H9 (cell line): ENCODE results near the gene GNAO1. TPM values are rescaled to one million over a fixed set of nuclear protein-coding genes. Genes with fewer than 3 reads are reported as not detected.

Source experiments
- DNase-seq: peaks from one replicate; pipeline ENCODE4 v3.0.0-alpha.2; 2017
- H2AFZ ChIP-seq: one replicate; pipeline ENCODE4 v1.6.1; 2013; ENCODE audit warnings: mild to moderate bottlenecking, low read length, control low read depth, moderate library complexity
- H2AK5ac ChIP-seq: 2 replicates; pipeline ENCODE4 v1.6.1; 2013; ENCODE audit warnings: low read length, control low read depth, mixed read lengths; ENCODE audit not compliant: insufficient read length
- H2BK120ac ChIP-seq: one replicate; pipeline ENCODE4 v1.6.1; 2013; ENCODE audit warnings: low read depth, mild to moderate bottlenecking, low read length, control low read depth, inconsistent platforms; ENCODE audit not compliant: poor library complexity, severe bottlenecking
- H2BK12ac ChIP-seq: 2 replicates; pipeline ENCODE4 v1.6.1; 2013; ENCODE audit warnings: low read length, control low read depth, mixed read lengths, low read depth; ENCODE audit not compliant: insufficient read length
- H2BK15ac ChIP-seq: 2 replicates; pipeline ENCODE4 v1.6.1; 2013; ENCODE audit warnings: low read depth, low read length, control low read depth
- H2BK20ac ChIP-seq: one replicate; pipeline ENCODE4 v1.6.1; 2013; ENCODE audit warnings: low read depth, mild to moderate bottlenecking, low read length, control low read depth, inconsistent platforms; ENCODE audit not compliant: poor library complexity, severe bottlenecking
- H2BK5ac ChIP-seq: 2 replicates; pipeline ENCODE4 v1.6.1; 2013; ENCODE audit warnings: low read length, control low read depth, mixed read lengths; ENCODE audit not compliant: insufficient read length
- H3K14ac ChIP-seq: 2 replicates; pipeline ENCODE4 v1.6.1; 2013; ENCODE audit warnings: low read length, control low read depth; ENCODE audit not compliant: insufficient read depth
- H3K18ac ChIP-seq: 2 replicates; pipeline ENCODE4 v1.6.1; 2013; ENCODE audit warnings: low read depth, mild to moderate bottlenecking, mixed read lengths, low read length, control low read depth; ENCODE audit not compliant: insufficient read length
- H3K23ac ChIP-seq: 2 replicates; pipeline ENCODE4 v1.6.1; 2013; ENCODE audit warnings: low read length, control low read depth, mixed read lengths, low read depth; ENCODE audit not compliant: insufficient read length
- H3K23me2 ChIP-seq: 2 replicates; pipeline ENCODE4 v1.6.1; 2013; ENCODE audit warnings: low read depth, mild to moderate bottlenecking, mixed read lengths, low read length, control low read depth; ENCODE audit not compliant: insufficient read length, poor library complexity, severe bottlenecking
- H3K27ac ChIP-seq: 2 replicates; pipeline ENCODE4 v1.5.1; 2013; ENCODE audit warnings: low read length, control low read depth, mixed read lengths, low read depth; ENCODE audit not compliant: insufficient read length
- H3K27me3 ChIP-seq: 2 replicates; pipeline ENCODE4 v1.6.1; 2013; ENCODE audit warnings: low read length, control low read depth, inconsistent platforms; ENCODE audit not compliant: insufficient read depth
- H3K4ac ChIP-seq: 2 replicates; pipeline ENCODE4 v1.6.1; 2013; ENCODE audit warnings: low read depth, mild to moderate bottlenecking, control low read depth, inconsistent platforms, low read length, moderate library complexity
- H3K4me1 ChIP-seq: 2 replicates; pipeline ENCODE4 v1.6.1; 2013; ENCODE audit warnings: low read length, control low read depth, inconsistent platforms; ENCODE audit not compliant: insufficient read depth
- H3K4me2 ChIP-seq: 2 replicates; pipeline ENCODE4 v1.6.1; 2013; ENCODE audit warnings: low read length, control low read depth, mixed read lengths; ENCODE audit not compliant: insufficient read length, insufficient read depth
- H3K56ac ChIP-seq: 2 replicates; pipeline ENCODE4 v1.6.1; 2013; ENCODE audit warnings: low read depth, mild to moderate bottlenecking, mixed read lengths, low read length, control low read depth; ENCODE audit not compliant: insufficient read length
- H3K79me1 ChIP-seq: 2 replicates; pipeline ENCODE4 v1.6.1; 2013; ENCODE audit warnings: low read depth, mild to moderate bottlenecking, moderate library complexity, low read length, control low read depth, inconsistent platforms; ENCODE audit not compliant: insufficient read depth, poor library complexity, severe bottlenecking
- H3K79me2 ChIP-seq: 2 replicates; pipeline ENCODE4 v1.6.1; 2013; ENCODE audit warnings: low read length, control low read depth, inconsistent platforms; ENCODE audit not compliant: insufficient read depth
- H3K9ac ChIP-seq: 2 replicates; pipeline ENCODE4 v1.6.1; 2013; ENCODE audit warnings: low read length, control low read depth, mixed read lengths; ENCODE audit not compliant: insufficient read length; ENCODE audit errors: extremely low read depth
- H3K9me3 ChIP-seq: one replicate; pipeline ENCODE4 v1.6.1; 2013; ENCODE audit warnings: low read depth, low read length, inconsistent platforms; ENCODE audit not compliant: control insufficient read depth
- H3T11ph ChIP-seq: one replicate; pipeline ENCODE4 v1.6.1; 2013; ENCODE audit warnings: mild to moderate bottlenecking, low read length, control low read depth, inconsistent platforms
- H4K20me1 ChIP-seq: one replicate; pipeline ENCODE4 v1.6.1; 2013; ENCODE audit not compliant: control insufficient read depth, insufficient read length, insufficient read depth
- H4K5ac ChIP-seq: 2 replicates; pipeline ENCODE4 v1.6.1; 2013; ENCODE audit warnings: low read depth, mild to moderate bottlenecking, mixed read lengths, low read length, control low read depth; ENCODE audit not compliant: insufficient read length
- H4K8ac ChIP-seq: replicated peaks from 2 replicates; pipeline ENCODE4 v1.6.1; 2013; ENCODE audit warnings: low read length, control low read depth, mixed read lengths, low read depth; ENCODE audit not compliant: insufficient read length
- H4K91ac ChIP-seq: 2 replicates; pipeline ENCODE4 v1.6.1; 2013; ENCODE audit warnings: low read depth, mild to moderate bottlenecking, moderate library complexity, mixed read lengths, low read length, control low read depth; ENCODE audit not compliant: insufficient read length
- H3K27ac Mint-ChIP-seq, 3 experiments: 2 replicates in 2 of 3; 3 replicates in 1 of 3; pipeline ENCODE4 v1.8.0; 2020 to 2021; ENCODE audit warnings: mixed read lengths in 3 of 3, mild to moderate bottlenecking in 1 of 3, moderate library complexity in 1 of 3
- H3K27me3 Mint-ChIP-seq: 2 replicates; pipeline ENCODE4 v1.8.0; 2021; ENCODE audit warnings: low read depth, mild to moderate bottlenecking, moderate library complexity, mixed read lengths
- H3K36me3 Mint-ChIP-seq, 3 experiments: 2 replicates in 2 of 3; 3 replicates in 1 of 3; pipeline ENCODE4 v1.8.0; 2020 to 2021; ENCODE audit warnings: low read depth in 3 of 3, mixed read lengths in 3 of 3; ENCODE audit not compliant: insufficient read depth in 1 of 3
- H3K4me1 Mint-ChIP-seq, 2 experiments: 2 replicates each; pipeline ENCODE4 v1.8.0; 2020; ENCODE audit warnings: mixed read lengths in 2 of 2
- H3K4me3 Mint-ChIP-seq, 2 experiments: 2 replicates in 1 of 2; 3 replicates in 1 of 2; pipeline ENCODE4 v1.8.0; 2020 to 2021; ENCODE audit warnings: mild to moderate bottlenecking in 2 of 2, mixed read lengths in 2 of 2, moderate library complexity in 1 of 2
- H3K9me3 Mint-ChIP-seq, 2 experiments: 2 replicates in 1 of 2; 3 replicates in 1 of 2; pipeline ENCODE4 v1.8.0; 2020; ENCODE audit warnings: mild to moderate bottlenecking in 2 of 2, mixed read lengths in 2 of 2, moderate library complexity in 1 of 2
- WGBS: extraction: QIAGEN DNeasy Blood & Tissue Kit; methylation state at CpG from one replicate; pipeline ENCODE4 v1.1.7; 2013; ENCODE audit warnings: missing lambda C conversion rate, low lambda C conversion rate, mixed read lengths; ENCODE audit not compliant: insufficient read length; ENCODE audit errors: extremely low coverage; 5-methylcytosine and 5-hydroxymethylcytosine counted together
- total RNA-seq: library from RNA; stranded (reverse); gene quantifications from 2 replicates; pipeline ENCODE4 v1.2.1, GENCODE V29; 2021
- TF ChIP-seq, protein P1 (sequence below): fragments of 200-600 bp; sonication (generic); conservative IDR thresholded peaks from 3 replicates; pipeline ENCODE4 v1.8.0; 2021; ENCODE audit warnings: antibody characterized with exemption, mild to moderate bottlenecking

The GNAO1 gene
- total RNA-seq, 1 experiment from 2014 or later: 16.9 TPM

DNA sequence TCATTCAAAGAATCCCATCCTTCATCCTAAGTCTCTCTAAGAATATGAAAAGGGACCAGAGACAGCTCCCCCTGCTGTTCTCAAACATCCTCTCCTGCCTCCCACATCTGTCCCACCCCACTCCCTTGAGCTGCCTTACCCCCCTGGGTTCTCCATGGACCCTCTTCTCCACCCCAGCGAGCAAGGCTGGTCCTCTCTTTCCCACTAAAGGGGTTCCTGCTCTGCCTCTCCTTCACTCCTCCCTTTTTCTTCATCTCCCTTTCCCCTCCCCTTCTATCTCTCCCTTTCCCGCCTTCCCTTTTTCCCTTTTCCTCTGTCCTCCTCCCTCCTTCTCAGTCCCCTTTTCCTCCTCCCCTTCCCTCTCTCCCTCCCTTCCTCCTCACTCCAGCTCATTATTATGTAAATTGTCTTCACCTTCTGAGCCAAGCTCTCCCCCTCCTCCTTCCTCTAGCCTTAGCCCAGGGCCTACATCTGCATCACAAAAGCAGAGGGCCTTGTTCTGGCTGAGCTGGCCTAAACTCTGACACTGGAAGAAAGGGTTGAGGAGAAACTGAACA lies 90.0 kb downstream of the GNAO1 start:
- H2BK12ac ChIP-seq: no peak overlapping the region
- no peak overlapping the region for H3K14ac ChIP-seq
- peaks cover 89 to 90% of the 10 kb centered on the region in 2 experiments for H3K4me1 Mint-ChIP-seq
- no peak overlapping the region for H3T11ph ChIP-seq
- H2AFZ ChIP-seq: no peak overlapping the region
- H2BK15ac ChIP-seq: no peak overlapping the region
- WGBS: no CpG with 5 or more reads among the region's 2 CpGs
- no peak overlapping the region for H2BK20ac ChIP-seq
- H3K18ac ChIP-seq: peak overlapping the region; percentile 13
- H2BK5ac ChIP-seq: no peak overlapping the region
- no peaks in the 10 kb centered on the region for H3K27me3 ChIP-seq
- H3K27ac ChIP-seq: no peak overlapping the region
- H3K4me1 ChIP-seq: peaks cover 26% of the 10 kb centered on the region
- H3K36me3 Mint-ChIP-seq: peaks cover 0 to 9% (median 9%) of the 10 kb centered on the region in 3 experiments; a peak in 4 of 7 replicates
- no peak overlapping the region for H3K9ac ChIP-seq
- H3K4ac ChIP-seq: no peak overlapping the region
- H3K56ac ChIP-seq: no peak overlapping the region
- peak overlapping the region; percentile 71 to 95 (median 86); a peak in 6 of 7 replicates for H3K27ac Mint-ChIP-seq
- H3K4me2 ChIP-seq: peak overlapping the region; percentile 29
- no peaks in the 10 kb centered on the region for H3K79me1 ChIP-seq
- H3K23ac ChIP-seq: no peak overlapping the region
- no peak overlapping the region for H4K5ac ChIP-seq
- no peaks in the 10 kb centered on the region for H4K20me1 ChIP-seq
- no peaks in the 10 kb centered on the region for H3K79me2 ChIP-seq
- no peak overlapping the region for H4K91ac ChIP-seq
- H3K9me3 Mint-ChIP-seq: no peaks in the 10 kb centered on the region
- DNase-seq: peak; percentile 95
- no peaks in the 10 kb centered on the region for H3K27me3 Mint-ChIP-seq
- peak overlapping the region; percentile 43 to 74 for H3K4me3 Mint-ChIP-seq
- no peak overlapping the region for H2AK5ac ChIP-seq
- H3K9me3 ChIP-seq: no peaks in the 10 kb centered on the region
- TF ChIP-seq, protein P1, sequence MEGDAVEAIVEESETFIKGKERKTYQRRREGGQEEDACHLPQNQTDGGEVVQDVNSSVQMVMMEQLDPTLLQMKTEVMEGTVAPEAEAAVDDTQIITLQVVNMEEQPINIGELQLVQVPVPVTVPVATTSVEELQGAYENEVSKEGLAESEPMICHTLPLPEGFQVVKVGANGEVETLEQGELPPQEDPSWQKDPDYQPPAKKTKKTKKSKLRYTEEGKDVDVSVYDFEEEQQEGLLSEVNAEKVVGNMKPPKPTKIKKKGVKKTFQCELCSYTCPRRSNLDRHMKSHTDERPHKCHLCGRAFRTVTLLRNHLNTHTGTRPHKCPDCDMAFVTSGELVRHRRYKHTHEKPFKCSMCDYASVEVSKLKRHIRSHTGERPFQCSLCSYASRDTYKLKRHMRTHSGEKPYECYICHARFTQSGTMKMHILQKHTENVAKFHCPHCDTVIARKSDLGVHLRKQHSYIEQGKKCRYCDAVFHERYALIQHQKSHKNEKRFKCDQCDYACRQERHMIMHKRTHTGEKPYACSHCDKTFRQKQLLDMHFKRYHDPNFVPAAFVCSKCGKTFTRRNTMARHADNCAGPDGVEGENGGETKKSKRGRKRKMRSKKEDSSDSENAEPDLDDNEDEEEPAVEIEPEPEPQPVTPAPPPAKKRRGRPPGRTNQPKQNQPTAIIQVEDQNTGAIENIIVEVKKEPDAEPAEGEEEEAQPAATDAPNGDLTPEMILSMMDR: peak; percentile 69
- H3K23me2 ChIP-seq: no peaks in the 10 kb centered on the region
- H4K8ac ChIP-seq: no peak overlapping the region
- H2BK120ac ChIP-seq: no peak overlapping the region
